NCI-H128 (cell line): ENCODE results near the gene GPR176.

Experiments
- DNase-seq: peaks from one replicate; lab custom pipeline; 2025; ENCODE audit not compliant: unreplicated experiment; lab: John Stamatoyannopoulos, UW

GPR176 gene

DNA sequence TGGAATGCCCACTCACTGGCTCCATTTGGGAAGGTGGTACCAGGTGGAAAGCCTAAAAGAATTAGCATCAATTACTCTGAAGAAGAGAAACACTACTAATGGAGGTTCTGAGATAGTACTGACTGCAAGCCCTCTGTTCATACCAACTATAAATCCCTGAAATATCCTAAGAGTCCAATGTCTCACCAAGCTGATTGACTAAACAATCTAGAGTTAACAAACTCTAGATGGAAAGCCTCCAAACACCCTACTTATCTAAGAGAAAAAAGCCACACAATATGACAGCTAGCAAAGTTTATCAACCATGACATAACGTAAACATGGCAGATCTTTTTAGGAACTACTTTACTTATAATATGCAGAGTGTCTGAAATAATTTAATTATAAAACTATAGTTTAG is 59.2 kb downstream of the GPR176 start:
- no peak for DNase-seq

DNA sequence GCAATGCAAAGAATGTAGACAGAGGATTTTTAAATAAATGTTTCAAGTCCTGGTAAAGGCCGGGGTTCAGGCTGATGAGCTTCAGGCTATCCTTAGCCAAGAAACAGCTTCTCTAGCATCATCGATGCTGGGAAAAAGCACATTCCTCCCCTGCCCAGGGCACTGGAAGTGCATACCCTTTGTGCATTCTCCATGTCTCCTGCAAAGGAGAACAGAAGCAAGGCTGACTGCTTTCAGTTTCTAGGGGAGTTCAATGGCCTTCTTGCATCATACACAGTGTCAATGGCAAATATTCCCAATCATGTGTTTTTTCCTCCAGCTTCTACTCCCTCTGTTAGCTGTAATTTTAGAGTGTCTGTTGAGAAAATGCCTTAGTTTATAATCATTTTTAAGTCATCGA is 59.9 kb downstream of the GPR176 start:
- no peak for DNase-seq

DNA sequence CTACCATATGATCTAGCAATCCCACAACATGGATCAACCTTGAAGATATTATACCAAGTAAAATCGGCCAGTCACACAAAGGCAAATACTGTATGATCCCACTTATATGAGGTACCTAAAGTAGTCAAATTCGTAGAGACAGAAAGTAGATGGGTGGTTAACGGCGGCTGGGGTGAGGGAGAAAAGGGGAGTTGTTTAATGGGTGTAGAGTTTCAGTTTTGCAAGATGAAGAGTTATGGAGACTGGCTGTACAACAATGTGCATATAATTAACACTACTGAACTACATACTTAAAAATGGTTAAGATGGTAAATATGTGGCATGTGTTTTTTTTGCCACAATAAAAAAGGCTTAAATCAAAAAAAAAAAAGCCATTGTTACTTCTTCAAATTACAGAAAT is 60.4 kb downstream of the GPR176 start:
- no peak for DNase-seq

DNA sequence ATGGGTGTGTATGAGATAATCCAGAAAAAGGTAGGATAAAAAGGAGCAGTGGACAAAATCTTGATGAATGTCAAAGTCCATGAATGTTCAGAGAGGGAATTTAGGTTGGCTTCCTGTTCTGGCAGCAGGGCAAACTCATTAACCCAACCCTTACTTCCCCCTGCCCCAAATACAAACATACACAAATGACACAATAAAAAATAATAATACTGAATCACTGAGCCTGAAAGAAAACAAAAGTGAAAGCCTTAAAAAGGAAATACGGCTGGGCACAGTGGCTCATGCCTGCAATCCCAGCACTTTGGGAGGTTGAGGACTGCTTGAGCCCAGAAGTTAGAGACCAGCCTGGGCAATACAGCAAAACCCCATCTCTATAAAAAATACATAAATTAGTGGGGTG is 62.9 kb downstream of the GPR176 start:
- no peak for DNase-seq

DNA sequence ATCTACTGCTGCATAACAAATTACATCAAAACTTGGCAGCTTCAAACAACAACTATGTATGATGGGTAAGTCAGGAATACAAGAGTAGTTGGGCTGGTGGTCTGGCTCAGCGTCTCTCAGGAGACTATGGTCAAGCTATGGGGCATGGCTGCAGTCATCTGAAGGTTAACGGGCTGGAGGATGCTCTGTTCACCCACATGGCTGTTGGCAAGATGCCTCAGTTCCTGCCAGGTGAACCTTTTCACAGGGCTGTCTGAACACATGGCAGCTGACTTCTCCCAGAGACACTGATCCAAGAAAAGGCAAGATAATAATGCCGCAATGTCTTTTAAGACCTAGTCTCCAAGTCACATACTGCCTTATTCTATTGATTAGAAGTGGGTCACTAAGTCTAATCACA is 63.7 kb downstream of the GPR176 start:
- DNase-seq: no peak

DNA sequence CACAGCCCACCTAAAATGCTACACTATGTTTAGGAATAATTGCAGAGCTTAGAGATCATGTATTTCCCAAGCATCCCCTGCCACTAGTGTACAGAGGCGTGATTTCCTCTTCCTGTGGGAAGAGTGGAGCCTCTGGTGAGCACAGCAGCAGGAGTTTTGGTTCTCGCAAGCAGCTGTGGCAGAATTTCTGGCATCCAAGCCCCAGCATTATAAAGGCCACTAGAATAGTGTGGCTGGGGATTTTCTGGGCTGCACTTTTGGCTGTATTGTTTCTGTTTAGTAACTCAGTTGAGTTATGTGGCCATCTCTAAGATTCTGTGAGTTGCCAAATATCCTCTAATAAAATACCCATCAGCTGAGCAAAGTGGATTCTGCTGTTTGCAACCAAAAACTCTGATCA is 64.7 kb downstream of the GPR176 start:
- DNase-seq: no peak

DNA sequence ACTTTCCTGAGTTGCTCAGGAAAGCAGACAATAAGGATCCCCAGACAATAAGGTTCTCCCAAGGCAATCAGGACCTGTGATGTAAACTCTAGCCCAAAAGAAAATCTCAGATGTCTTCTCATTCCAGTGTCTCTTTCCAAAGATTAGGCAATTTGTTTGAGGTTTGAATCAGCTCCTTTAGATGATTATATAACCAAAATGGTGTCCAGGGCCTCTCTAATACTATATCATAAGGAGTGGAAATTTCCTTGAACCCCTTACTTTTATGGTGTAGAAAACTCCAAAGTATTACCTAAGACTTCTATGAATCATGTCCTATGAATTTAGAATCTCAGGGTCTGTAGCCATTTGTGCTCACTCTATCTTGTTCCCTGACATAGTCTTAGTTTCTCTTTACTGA is 65.9 kb downstream of the GPR176 start:
- DNase-seq: no peak

DNA sequence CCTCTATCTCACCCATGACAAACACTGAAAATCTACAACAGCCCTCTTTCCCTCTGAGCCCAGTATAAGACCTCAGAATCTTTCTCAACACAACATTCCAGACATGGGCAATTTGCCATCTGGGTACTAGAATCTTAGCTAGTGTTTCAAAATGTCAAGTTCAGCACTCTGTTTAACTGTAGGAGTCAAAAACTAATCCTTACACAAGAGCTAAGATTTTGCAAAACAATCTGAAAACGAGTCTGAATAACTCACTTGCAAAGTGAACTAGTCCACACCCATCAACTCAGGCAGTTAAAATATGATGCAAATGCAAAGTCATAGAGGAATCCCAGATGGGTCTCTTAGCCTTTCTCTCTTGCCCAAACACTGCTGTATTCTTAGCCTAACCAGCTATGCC is 67.8 kb downstream of the GPR176 start:
- no peak for DNase-seq

DNA sequence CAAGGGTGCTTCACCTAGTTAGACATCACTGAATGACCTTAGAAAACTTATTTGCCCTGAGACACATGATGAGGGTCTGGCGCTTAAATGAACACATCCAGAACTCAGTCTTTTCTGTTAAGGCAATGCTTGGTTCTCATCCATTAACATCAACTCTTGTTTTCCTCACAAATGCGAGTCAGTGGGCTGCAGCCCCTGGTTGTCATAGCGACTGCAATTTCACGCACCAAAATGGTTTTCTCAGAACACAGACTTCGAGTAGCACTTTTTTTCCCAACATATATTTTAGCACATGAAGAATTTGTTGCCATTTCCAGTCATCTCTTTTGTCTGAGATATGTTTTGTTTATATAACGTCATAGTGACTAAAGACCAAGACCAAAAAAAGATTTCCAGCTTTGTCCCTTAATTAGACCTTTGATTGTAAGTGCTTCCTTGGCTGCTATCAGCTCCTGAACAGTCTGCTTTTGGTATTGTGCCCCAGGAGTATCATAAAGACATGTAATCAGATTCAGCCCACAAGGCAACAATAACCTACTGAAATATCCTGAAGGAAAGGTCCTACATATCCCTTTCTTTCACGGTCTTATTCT is 68.5 kb downstream of the GPR176 start:
- DNase-seq: no peak

DNA sequence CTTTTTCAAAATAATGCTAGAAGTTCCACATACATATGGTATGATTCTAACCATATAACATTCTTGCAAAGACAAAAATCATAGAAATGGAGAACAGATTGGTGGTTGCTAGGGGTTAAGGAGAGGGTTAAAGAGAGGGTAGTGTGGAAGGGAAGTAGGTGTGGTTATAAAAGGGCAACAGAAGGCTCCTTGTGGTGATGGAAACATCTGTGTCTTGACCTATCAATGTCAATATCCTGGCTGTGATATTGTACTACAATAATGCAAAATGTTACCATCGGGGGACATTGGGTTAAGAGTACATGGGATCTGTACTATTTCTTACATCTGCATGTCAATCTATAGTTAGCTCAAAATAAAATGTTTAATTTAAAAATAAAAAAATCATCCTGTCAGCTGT is 69.6 kb downstream of the GPR176 start:
- DNase-seq: no peak

DNA sequence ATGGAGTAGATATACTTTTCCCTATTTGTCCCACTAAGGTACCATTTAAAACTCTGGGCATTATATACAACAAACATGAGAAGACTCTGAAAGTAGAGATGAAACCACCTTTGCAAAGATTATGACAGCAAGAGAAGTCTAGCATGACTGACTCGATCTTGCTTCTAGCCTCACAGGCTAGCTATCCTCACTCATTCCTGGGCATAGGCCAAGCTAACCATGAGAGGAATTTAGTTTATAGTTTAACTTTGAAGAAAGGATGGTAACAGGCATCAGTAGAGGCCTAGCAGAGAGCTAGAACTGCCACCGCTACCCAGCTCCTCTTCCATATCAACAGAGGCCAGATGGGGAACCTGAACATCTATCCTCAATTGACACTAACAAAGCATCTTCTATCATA is 74.0 kb downstream of the GPR176 start:
- DNase-seq: no peak

DNA sequence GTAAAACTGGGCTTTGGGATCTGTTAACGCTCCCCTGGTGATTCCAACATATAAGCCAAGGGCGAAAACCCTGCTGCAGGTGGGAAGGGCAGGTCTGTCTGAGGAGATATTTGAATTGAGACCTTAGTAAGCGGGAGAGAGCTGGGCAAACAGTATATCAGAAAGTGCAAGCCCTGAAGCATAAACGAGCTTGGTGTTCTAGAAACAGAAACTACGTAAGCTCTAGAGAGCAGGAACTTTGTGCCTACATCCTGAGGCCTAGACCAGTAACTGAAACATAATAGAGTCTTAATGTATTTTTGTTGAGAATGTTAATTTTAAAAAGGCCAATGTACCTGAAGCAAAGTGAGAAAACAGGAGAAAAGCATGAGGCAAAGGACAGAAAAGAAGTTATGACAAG is 74.5 kb downstream of the GPR176 start:
- no peak for DNase-seq

DNA sequence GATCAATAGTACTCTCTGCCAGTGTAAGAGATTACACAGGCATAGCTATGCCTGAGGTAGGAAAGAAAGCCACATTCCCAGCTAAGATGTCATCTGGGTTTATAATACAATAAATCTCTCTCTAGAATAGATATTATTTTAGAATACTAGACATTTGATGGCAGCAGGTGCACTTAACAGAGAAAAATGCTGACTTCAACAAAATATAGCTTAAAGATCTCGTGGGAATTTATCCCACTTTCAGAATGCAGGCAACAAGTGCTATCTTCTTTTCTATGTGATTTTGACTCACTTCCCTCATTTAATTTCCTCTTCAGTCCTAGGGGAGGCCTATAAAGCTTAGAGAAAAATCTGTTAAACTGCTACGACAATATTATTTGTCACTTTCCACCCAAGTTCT is 76.5 kb downstream of the GPR176 start:
- DNase-seq: no peak

DNA sequence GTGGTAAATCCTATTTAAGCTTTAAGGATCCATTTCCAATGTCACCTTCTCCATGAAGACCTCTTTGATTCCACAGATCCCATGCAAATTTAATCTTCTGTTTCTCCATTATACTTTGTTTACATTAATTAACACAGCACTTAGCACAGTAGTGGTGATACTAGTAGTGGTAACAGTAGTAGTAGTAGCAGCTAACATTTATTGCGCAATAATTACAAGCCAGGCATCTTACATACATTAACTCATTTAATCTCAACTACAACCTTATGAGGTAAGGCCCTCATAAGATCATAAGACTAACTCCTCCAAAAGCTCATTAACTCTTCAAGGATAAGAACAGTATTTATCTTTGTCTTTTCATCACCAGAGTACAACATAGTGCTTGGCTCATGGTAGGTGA is 82.6 kb downstream of the GPR176 start:
- no peak for DNase-seq

DNA sequence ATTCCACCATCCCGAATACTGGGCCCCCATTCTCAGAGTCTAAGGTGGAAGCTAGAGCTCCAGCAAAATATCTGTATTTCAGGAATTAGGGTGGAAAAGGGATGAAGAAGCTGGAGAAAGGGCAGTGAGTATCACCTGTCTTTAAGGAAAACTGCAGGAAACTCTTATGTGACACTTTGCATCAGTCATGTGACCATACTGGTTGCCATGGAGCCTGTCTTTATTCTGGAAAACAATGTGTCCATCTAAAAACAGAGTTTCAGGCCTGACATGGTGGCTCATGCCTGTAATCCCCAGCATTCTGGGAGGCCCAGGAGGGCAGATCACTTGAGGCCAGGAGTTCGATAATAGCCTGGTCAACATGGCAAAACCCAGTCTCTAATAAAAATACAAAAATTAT is 84.5 kb downstream of the GPR176 start:
- no peak for DNase-seq

DNA sequence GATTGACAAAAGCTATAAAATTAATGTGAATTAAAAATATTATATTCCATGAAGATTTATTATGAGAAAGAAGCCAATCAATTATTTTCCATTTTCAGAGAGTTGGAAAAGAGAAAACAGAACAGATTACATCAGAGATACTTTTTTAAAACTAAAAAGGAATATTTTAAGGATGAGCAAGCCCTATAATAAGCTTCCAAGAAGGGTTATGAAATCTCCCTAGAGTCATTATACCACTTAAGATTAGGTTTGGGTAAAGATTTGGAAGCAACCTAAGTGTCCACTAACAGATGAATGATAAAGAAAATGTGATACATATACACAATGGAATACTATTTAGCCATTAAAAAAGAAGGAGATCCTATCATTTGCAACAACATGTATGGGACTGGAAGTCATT is 85.8 kb downstream of the GPR176 start:
- no peak for DNase-seq

DNA sequence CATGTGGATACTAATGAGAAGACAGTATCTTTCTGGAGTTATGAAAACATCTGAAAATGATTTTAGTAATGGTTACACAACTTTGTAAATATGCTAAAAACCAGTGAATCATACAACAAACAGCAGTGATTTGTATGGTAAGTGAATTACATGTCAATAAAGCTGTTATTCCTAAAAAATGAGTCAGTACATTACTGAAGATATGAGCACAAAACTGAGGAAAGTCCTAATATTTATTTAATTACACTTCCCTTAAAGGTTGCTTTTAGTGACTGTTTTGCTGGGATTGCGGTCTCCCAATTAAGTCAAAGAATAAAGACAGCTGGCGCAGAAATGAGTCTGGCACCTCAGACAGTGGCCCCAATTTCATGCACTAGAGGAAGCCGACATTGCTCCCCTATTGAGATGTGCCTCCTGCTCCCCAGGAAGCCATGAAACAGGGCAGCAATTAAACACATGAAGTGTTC is 86.5 kb downstream of the GPR176 start:
- DNase-seq: peak; percentile 50

DNA sequence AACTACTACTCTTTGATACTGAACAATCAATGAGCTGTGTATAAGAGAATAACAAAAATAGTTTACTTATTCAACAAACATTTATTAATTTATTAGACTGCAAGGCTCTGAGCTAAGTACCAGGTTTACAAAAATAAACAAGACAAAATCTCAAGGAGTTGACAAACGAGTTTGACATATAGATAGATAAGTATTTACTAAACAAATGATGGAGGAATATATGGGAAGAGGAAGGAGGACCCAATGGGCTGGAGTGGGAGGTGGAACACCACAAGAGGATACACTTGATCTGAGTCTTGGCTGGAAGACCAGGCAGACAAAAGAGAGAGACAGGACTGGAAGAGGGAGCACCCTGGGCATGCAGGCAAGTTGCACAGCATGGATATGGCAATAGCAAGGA is 89.9 kb downstream of the GPR176 start:
- no peak for DNase-seq

DNA sequence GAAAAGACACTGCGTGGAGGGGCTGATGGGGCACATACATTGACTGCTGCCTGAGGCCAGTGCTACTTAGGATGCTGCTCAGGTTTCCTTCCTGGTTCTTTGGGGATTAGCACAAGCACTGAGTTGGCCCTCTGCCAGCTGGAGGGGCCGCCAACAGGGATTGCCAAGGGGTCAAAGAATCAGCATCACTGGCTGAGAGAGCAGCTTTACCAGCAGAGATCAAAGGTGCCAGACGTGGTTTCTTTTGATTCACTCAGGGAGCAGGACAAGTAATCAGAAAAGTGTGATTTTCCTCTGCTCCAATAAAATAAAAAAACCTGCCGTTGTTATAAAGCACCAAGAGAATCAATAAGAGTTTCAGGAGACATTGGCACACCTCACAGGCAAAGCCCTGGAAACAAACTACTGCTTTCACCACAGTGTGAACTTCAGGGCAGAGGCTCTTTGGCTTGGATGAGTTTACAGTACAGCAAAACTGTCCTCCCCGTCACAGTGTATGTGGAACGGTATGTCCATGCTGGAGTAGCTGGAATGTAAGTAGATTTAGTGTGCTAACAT is 91.6 kb downstream of the GPR176 start:
- DNase-seq: peak; percentile 8

DNA sequence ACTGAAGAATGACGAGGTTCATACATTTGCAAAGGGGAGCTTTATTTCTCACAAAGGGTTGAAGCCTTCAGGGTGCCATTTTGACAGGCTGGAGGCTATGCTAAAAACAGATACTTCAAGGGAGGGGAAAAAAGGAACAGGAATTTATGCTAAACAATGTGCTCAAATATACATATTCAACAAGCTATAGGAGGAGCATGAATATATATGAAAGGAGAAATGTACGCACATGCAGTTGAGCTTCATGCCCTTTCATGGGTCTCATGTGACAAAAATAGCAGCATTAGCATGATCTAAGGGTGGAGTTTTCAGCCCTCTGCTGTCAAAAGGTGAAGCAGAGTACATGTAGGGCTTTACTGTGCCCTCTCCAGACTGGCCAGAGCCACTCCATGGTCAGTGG is 93.1 kb downstream of the GPR176 start:
- DNase-seq: no peak

DNA sequence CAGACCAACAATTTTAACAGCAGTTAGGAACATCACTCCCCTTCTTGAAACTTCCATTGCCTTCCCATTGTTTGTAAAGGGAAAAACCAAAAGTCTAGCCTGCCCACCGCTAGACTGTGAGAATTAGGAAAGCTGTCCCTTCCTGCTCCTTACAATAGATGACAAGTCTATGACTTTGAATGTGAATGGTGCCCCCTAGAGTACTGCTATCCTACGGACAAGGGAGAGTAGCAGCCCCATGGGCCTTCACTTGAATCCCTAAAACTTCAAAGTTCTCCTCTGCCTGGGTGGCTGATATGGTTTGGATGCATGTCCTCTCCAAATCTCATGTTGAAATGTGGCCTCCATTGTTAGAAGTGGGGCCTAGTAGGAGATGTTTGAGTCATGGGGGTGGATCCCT is 96.4 kb downstream of the GPR176 start:
- no peak for DNase-seq

DNA sequence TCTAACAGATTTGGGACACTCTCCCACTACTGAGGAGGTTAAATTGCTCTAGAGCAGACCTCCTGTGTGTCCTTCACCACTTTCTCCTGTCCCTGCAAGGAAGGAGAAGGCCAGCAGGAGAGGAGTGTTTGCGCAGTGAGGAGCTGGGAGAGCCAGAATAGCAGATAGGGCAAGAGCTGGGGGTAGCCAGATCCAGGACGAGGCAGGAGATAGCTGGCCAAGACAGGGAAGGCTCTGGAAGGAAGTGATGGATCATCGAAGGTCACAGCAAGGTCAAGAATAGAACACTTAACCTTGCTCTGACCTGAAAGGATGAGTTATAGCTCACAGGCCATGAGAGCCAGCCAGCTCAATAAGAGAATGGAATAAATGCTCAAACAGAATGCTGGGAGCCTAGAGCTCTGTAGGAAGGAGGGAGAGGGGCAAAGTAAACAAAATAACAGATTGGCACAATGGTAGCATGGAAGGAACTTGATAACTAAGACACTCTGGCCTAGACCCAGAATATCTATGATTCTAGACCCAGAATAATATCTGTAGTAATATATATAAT is 99.9 kb downstream of the GPR176 start:
- no peak for DNase-seq

DNA sequence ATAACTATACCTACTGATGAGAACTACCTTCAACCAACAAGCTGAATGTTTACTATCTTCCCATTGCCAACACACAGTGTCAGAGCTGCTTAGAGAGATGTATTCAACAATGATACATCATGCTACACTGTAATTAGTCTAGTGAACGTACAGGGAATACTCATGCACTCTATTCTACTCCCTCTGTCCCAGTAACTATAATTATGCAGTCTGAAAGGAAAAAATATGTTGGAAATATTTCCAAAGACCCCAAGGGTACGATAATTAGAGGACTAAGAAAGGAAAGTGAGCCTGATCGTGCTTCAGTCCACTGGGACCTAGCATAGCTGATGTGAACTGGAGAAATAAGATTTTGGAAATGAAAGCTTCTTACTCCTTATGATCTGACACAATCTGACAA is 100.5 kb downstream of the GPR176 start:
- DNase-seq: no peak
